Caco-2 (cell line): ENCODE measurements around the gene GRIN1. TPM values are rescaled to one million over a fixed set of nuclear protein-coding genes. Genes with fewer than 3 reads are reported as not detected.

Source experiments
- BruUV-seq: library from RNA; stranded (reverse); fragments of 400-500 nt; replicated peaks from 2 replicates; lab custom pipeline; 2021; lab: Mats Ljungman, UMichigan
- CTCF ChIA-PET: fragments of 300-600 bp; sonication (Branson Sonifier 250); formaldehyde crosslinking; loops from one replicate; lab custom pipeline; 2022; ENCODE audit warnings: antibody characterized with exemption; lab: Charles Lee
- POLR2A ChIA-PET: fragments of 300-600 bp; sonication (Branson Sonifier 250); formaldehyde crosslinking; loops from one replicate; lab custom pipeline; 2022; ENCODE audit warnings: antibody characterized with exemption; lab: Charles Lee
- DNase-seq, 2 experiments: peaks; one replicate each; pipeline versions ENCODE4 v3.0.0 to v3.0.0-alpha.2; 2020 to 2022
- H3K27me3 ChIP-seq: replicated peaks from 2 replicates; pipeline ENCODE4 v1.6.0; 2011; ENCODE audit warnings: low read length; ENCODE audit not compliant: control insufficient read depth, insufficient read depth
- H3K36me3 ChIP-seq: 2 replicates; pipeline ENCODE4 v1.5.1; 2011; ENCODE audit warnings: low read length; ENCODE audit not compliant: control insufficient read depth, insufficient read depth
- H3K4me1 ChIP-seq: fragments of 250-450 bp; sonication (Bioruptor Pico); 2 replicates; pipeline ENCODE4 v1.5.1; 2020; ENCODE audit warnings: mild to moderate bottlenecking
- H3K4me3 ChIP-seq: 2 replicates; pipeline ENCODE4 v1.5.1; 2011; ENCODE audit warnings: low read depth, mild to moderate bottlenecking, control low read depth, low read length
- H3K9me3 ChIP-seq: fragments of 250-450 bp; sonication (Bioruptor Pico); 2 replicates; pipeline ENCODE4 v1.5.1; 2020; ENCODE audit warnings: mild to moderate bottlenecking, moderate library complexity
- H3K27ac Mint-ChIP-seq: one replicate; pipeline ENCODE4 v1.8.0; 2022; ENCODE audit warnings: mixed read lengths; ENCODE audit not compliant: unreplicated experiment
- H3K27me3 Mint-ChIP-seq: one replicate; pipeline ENCODE4 v1.8.0; 2022; ENCODE audit warnings: mixed read lengths; ENCODE audit not compliant: insufficient read depth, unreplicated experiment
- H3K36me3 Mint-ChIP-seq: one replicate; pipeline ENCODE4 v1.8.0; 2022; ENCODE audit warnings: mild to moderate bottlenecking, mixed read lengths; ENCODE audit not compliant: insufficient read depth, unreplicated experiment
- H3K4me1 Mint-ChIP-seq: one replicate; pipeline ENCODE4 v1.8.0; 2022; ENCODE audit warnings: low read depth, mixed read lengths; ENCODE audit not compliant: unreplicated experiment
- H3K4me3 Mint-ChIP-seq: one replicate; pipeline ENCODE4 v1.8.0; 2022; ENCODE audit warnings: mild to moderate bottlenecking, moderate library complexity, mixed read lengths; ENCODE audit not compliant: unreplicated experiment
- H3K9me3 Mint-ChIP-seq: one replicate; pipeline ENCODE4 v1.8.0; 2022; ENCODE audit warnings: mixed read lengths; ENCODE audit not compliant: unreplicated experiment
- intact Hi-C: fragments of 100-400 bp; cut with micrococcal nuclease; formaldehyde crosslinking; loops from one replicate; pipeline ENCODE4 v1.10.0; 2022; ENCODE audit not compliant: unreplicated experiment
- total RNA-seq: library from RNA; stranded (reverse); gene quantifications from 2 replicates; pipeline ENCODE4 v1.2.3, GENCODE V29; 2022
- TF ChIP-seq, protein P1 (sequence below), 2 experiments: fragments of 200-600 bp in 1 of 2; IDR thresholded peaks; 1 replicate in 1 of 2; 2 replicates in 1 of 2; pipeline versions ENCODE4 v1.5.1 to v1.8.0; 2011 to 2022; ENCODE audit warnings: antibody characterized with exemption in 1 of 2, control low read depth in 1 of 2, inconsistent platforms in 1 of 2, low read depth in 1 of 2, low read length in 1 of 2, mild to moderate bottlenecking in 1 of 2, moderate library complexity in 1 of 2; ENCODE audit not compliant: insufficient read depth in 1 of 2, severe bottlenecking in 1 of 2, unreplicated experiment in 1 of 2

The GRIN1 gene
- total RNA-seq, 1 experiment from 2014 or later = 3.7 TPM

DNA sequence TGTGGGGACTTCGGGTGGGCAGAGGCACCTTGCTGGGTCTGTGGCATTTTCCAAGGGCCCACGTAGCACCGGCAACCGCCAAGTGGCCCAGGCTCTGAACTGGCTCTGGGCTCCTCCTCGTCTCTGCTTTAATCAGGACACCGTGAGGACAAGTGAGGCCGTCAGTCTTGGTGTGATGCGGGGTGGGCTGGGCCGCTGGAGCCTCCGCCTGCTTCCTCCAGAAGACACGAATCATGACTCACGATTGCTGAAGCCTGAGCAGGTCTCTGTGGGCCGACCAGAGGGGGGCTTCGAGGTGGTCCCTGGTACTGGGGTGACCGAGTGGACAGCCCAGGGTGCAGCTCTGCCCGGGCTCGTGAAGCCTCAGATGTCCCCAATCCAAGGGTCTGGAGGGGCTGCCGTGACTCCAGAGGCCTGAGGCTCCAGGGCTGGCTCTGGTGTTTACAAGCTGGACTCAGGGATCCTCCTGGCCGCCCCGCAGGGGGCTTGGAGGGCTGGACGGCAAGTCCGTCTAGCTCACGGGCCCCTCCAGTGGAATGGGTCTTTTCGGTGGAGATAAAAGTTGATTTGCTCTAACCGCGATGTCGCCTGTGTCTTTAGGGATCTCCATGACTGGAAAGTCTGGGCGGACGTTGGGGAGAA lies 30.2 kb upstream of the GRIN1 start:
- H3K4me3 ChIP-seq = no peak overlapping the region
- H3K4me1 ChIP-seq = no peaks in the 10 kb centered on the region
- H3K9me3 Mint-ChIP-seq = no peaks in the 10 kb centered on the region
- no peak for DNase-seq
- H3K4me3 Mint-ChIP-seq = no peak overlapping the region
- H3K27me3 Mint-ChIP-seq = no peaks in the 10 kb centered on the region
- no peaks in the 10 kb centered on the region for H3K27me3 ChIP-seq
- H3K36me3 ChIP-seq = peaks cover 3% of the 10 kb centered on the region
- H3K27ac Mint-ChIP-seq = no peak overlapping the region
- BruUV-seq = TSS peak; percentile 54
- TF ChIP-seq, protein P1, sequence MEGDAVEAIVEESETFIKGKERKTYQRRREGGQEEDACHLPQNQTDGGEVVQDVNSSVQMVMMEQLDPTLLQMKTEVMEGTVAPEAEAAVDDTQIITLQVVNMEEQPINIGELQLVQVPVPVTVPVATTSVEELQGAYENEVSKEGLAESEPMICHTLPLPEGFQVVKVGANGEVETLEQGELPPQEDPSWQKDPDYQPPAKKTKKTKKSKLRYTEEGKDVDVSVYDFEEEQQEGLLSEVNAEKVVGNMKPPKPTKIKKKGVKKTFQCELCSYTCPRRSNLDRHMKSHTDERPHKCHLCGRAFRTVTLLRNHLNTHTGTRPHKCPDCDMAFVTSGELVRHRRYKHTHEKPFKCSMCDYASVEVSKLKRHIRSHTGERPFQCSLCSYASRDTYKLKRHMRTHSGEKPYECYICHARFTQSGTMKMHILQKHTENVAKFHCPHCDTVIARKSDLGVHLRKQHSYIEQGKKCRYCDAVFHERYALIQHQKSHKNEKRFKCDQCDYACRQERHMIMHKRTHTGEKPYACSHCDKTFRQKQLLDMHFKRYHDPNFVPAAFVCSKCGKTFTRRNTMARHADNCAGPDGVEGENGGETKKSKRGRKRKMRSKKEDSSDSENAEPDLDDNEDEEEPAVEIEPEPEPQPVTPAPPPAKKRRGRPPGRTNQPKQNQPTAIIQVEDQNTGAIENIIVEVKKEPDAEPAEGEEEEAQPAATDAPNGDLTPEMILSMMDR (IDR thresholded peaks at IDR 0.05; ENCODE audit: insufficient read depth in 1 of 2, low read depth in 1 of 2, low read length in 1 of 2, severe bottlenecking in 1 of 2, unreplicated experiment in 1 of 2) = no peak
- ChIA-PET POLR2A (no interaction called here), CTCF (interaction anchor here (0.5 to 1.7 kb wide), 5 partner anchors 9 to 130 kb away, joined by 3 to 6 read pairs (median 4); partner anchors contain the start of gene MAN1B1)
- no peaks in the 10 kb centered on the region for H3K9me3 ChIP-seq
- H3K4me1 Mint-ChIP-seq = no peaks in the 10 kb centered on the region
- H3K36me3 Mint-ChIP-seq = peaks cover 18% of the 10 kb centered on the region
- intact Hi-C loops = no loop called here

DNA sequence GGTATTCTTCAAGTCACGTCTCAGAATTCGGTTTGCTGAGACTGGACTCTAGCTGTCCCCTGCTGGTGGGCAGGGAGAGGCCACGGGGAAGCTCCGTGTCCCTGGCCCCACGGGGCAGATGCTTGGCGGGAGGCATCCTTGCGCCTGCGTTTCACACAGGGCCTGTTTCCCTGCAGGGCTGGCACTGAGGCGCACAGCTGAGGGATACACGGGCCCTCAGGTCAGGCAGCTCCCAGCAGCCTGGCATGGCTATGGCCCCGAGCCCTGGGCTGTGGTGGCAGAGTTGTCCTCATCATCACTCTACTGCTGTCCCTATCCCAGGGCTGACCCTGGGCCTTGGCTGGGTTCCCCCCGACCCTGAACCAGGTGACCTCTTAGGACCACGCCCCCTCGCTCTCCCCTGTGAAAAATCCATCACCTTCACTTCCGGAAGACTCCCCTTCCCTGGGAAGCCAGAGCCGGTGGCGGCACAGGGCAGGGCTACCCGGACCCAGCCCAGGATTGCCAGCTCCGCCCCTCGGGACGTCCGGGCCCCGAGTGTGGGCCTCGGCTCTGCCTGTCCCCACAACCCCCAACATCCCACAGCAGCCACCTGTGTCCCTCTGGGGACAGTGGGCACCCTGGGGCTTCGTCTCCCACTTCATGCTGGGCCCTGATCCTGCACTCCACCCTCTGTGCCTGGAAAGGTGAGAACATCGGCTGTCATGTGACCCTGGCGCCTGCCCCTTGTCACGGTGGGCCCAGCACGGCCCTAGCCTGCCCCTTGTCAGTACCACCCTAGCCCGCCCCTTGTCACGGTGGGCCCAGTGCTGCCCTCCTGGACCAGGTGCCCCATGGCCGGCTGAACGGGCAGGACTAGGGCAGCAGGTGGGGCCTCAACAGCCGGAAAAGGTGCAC lies 29.5 kb upstream of the GRIN1 start:
- H3K9me3 Mint-ChIP-seq = no peaks in the 10 kb centered on the region
- peaks cover 2% of the 10 kb centered on the region for H3K36me3 ChIP-seq
- H3K27ac Mint-ChIP-seq = no peak overlapping the region
- H3K27me3 ChIP-seq = no peaks in the 10 kb centered on the region
- peaks cover 18% of the 10 kb centered on the region for H3K36me3 Mint-ChIP-seq
- H3K27me3 Mint-ChIP-seq = no peaks in the 10 kb centered on the region
- TF ChIP-seq, protein P1 (IDR thresholded peaks at IDR 0.05; ENCODE audit: insufficient read depth in 1 of 2, low read depth in 1 of 2, low read length in 1 of 2, severe bottlenecking in 1 of 2, unreplicated experiment in 1 of 2) = peak in 1 of 2 experiments; percentile 5
- no peak overlapping the region for H3K4me3 ChIP-seq
- H3K4me3 Mint-ChIP-seq = no peak overlapping the region
- DNase-seq = no peak
- intact Hi-C loops = no loop called here
- H3K4me1 ChIP-seq = no peaks in the 10 kb centered on the region
- no peaks in the 10 kb centered on the region for H3K4me1 Mint-ChIP-seq
- ChIA-PET CTCF (interaction anchor here (1.1 to 1.7 kb wide), 3 partner anchors 14 to 41 kb away, joined by 3 to 6 read pairs (median 4); partner anchors contain the start of gene MAN1B1), POLR2A (no interaction called here)
- H3K9me3 ChIP-seq = no peaks in the 10 kb centered on the region
- BruUV-seq = no TSS peak

DNA sequence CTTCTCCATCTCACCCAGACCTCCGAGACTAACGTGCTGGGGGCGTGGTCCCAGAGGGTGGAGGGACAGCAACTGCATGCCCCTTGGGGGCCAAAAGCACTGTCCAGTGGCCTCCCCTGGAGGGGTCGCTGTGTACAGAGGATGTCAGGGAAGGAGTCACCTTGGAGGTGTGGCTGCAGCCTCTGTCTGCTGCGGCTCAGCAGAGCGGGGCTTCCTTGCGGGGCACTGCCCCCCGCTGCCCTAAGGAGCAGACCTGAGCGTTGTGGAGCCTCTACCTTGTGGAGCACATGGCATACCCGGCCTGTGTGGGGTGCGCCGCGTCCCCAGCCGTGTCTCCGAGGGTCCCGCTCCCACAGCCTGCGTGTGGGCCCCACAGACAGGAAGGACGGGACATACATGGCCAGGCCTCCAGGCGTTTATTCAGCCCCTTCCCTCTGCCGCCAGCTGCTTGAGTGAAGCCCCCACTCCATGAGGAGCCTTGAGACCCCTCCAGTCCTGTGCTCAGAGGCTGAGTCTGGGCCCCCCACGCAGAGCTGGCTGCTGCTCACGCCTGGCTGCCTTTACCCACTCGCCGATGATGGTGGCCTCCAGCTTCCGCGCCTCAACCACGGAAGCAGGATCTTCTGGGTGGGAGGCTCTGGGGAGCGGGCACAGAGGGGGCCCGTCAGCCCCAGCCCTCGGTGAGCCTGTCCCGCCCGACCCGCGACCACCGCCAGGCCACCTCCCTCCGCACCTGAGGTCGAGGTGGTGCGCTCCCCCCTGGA lies 28.6 kb upstream of the GRIN1 start:
- ChIA-PET CTCF (interaction anchor here (0.5 to 1.0 kb wide), 2 partner anchors 22 to 24 kb away, joined by 3 read pairs; partner anchors contain the start of gene MAN1B1), POLR2A (no interaction called here)
- Mint-ChIP-seq H3K27me3 (no peaks in the 10 kb centered on the region), H3K27ac (no peak overlapping the region), H3K4me1 (no peaks in the 10 kb centered on the region), H3K36me3 (peaks cover 18% of the 10 kb centered on the region), H3K9me3 (no peaks in the 10 kb centered on the region), H3K4me3 (no peak overlapping the region)
- Histone ChIP-seq H3K9me3 (no peaks in the 10 kb centered on the region), H3K4me1 (peaks cover 7% of the 10 kb centered on the region), H3K27me3 (no peaks in the 10 kb centered on the region), H3K4me3 (no peak overlapping the region), H3K36me3 (peaks cover 2% of the 10 kb centered on the region)
- DNase-seq = peak in 1 of 2 experiments; percentile 39
- TF ChIP-seq, protein P1 (IDR thresholded peaks at IDR 0.05; ENCODE audit: insufficient read depth in 1 of 2, low read depth in 1 of 2, low read length in 1 of 2, severe bottlenecking in 1 of 2, unreplicated experiment in 1 of 2) = no peak
- no TSS peak for BruUV-seq
- intact Hi-C loops = no loop called here
